ENCODE data around the gene SLC25A23. TPM values are rescaled to one million over a fixed set of nuclear protein-coding genes. Genes with fewer than 3 reads are reported as not detected.

SLC25A23 gene
- total and polyA plus RNA-seq, 10 of the 15 experiments (the other 5 are each of a cell fraction or from before 2014, with no cell fraction given) = 10.2 to 85.8 (median 50.0) TPM

DNA sequence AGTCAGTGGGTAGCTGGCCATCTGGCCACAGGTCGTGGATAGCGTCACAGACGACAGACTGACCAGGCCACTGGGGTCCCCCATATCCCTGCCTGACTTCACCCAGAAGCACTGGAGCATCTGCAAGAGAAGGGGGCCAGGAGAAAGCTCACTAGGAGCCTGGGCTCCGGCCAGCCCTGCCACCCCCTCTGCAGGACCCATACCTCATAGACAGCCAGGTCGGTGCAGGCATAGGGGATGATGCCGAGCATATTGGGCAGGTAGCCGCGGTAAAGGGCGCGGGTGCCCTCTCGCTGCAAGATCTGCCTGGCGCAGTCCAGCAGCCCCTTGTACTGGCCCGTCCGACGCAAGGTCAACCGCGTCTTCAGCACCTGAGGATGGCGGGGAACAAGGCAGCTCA is 32.5 kb downstream of the SLC25A23 start (continued):
- no peak for TF ChIP-seq RUNX3 (IDR thresholded peaks at IDR 0.05; ENCODE audit: low read length)
- TF ChIP-seq LARP7 (IDR thresholded peaks at IDR 0.05) = no peak
- TF ChIP-seq MXI1 (IDR thresholded peaks at IDR 0.05; ENCODE audit: low read depth, low read length) = no peak

DNA sequence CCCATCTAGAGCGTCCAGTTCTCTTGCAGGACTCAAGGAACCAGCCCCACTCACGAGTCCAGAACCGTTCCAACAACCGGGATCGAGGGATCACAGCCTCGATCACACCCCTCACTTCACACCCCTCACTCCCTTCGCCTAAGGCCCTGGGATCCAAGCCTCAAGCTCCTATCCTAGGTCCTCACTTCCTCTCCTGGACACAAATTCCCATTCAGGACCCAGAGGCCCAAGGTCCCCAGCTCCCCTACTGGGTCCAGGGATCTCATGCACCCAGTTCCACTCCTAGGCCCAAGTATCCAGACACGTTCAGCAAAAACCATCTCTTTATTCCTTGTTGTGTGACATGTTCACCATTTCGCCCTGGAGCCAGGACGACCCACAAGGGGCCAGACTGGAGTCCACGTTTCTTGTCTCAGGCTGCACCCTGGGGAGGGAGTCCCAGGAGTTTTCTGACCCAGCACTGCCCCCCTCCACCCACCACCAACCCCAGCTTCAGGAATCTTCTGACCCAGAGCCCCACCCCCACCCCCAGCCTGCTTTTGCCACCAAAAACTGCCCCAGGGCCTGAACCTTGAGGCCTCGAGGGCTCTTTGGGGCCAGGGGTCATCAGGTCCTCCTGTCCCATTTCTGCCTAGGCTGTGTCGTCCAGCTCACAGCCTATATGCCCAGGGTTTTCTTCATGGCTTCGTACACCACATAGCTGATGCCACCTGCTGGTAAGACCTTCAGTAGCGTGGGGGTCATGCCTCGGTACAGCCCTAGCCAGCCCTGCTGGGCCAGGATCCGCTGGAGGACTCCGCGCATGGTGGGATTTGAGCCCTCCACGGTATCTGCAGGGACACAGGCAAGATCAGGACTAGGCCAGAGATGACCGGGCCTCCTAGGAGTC is 33.6 kb downstream of the SLC25A23 start:
- intact Hi-C loops (cut with micrococcal nuclease; ENCODE audit: unreplicated experiment) = loop anchor here (1.0 kb wide), 2 partner anchors 33 to 34 kb away; partner anchors contain the start of gene GTF2F1
- H3K27ac ChIP-seq (ENCODE audit: control insufficient read depth, insufficient read depth) = peak overlapping the region; percentile 58
- in situ Hi-C loops (cut with MboI) = no loop called here
- DNase-seq (ENCODE audit: low read depth, low spot score) = no peak
- ChIA-PET POLR2A (interaction anchor here (0.6 to 1.8 kb wide), 5 partner anchors 10 to 447 kb away, joined by 3 to 13 read pairs (median 4); partner anchors contain the start of gene ALKBH7), SMC1A (ENCODE audit: uncharacterized antibody, unreplicated experiment) (interaction anchor here (1.0 to 1.6 kb wide), 2 partner anchors 9 to 10 kb away, joined by 5 read pairs; no protein-coding TSS in a partner anchor), RAD21 (ENCODE audit: unreplicated experiment) (interaction anchor here (1.2 to 1.7 kb wide), 3 partner anchors 54 to 446 kb away, joined by 3 to 9 read pairs (median 5); partner anchors contain the start of gene ALKBH7), CTCF (interaction anchor here (0.9 to 2.2 kb wide), 5 partner anchors 9 to 311 kb away, joined by 3 to 8 read pairs (median 3); partner anchors contain the start of gene ALKBH7)
- no peaks in the 10 kb centered on the region; the same call in 2 of the 3 replicates for H3K9me3 ChIP-seq (replicated peaks; ENCODE audit: control insufficient read depth, insufficient read depth, low read length)
- no peaks in the 10 kb centered on the region for H3K27me3 ChIP-seq (replicated peaks in 1 of 2; ENCODE audit: control insufficient read depth in 2 of 2, insufficient read depth in 2 of 2, low read length in 1 of 2)
- peak overlapping the region; percentile 6; the same call in 1 of the 2 replicates for H3K4me3 ChIP-seq
- H3K36me3 ChIP-seq (ENCODE audit: control insufficient read depth in 2 of 2, insufficient read depth in 2 of 2, low read length in 1 of 2) = peaks cover 0 to 9% of the 10 kb centered on the region in 2 experiments; a peak in 2 of 4 replicates
- peak; percentile 23 for FAIRE-seq
- H3K4me2 ChIP-seq (ENCODE audit: control insufficient read depth, insufficient read depth) = peak overlapping the region; percentile 56
- no peak overlapping the region for H3K9ac ChIP-seq (ENCODE audit: control insufficient read depth, insufficient read depth, low read length)
- H3K79me2 ChIP-seq (ENCODE audit: control insufficient read depth, insufficient read depth, low read length) = peaks cover 34% of the 10 kb centered on the region
- H4K20me1 ChIP-seq (ENCODE audit: control insufficient read depth, insufficient read depth) = peaks cover 19% of the 10 kb centered on the region
- WGBS (ENCODE audit: insufficient coverage, insufficient replicate concordance, low lambda C conversion rate, missing lambda C conversion rate) = 94% methylated on average over 21 of the region's 21 CpGs
- BruUV-seq (replicated peaks) = TSS peak; percentile 82
- peak overlapping the region; percentile 72 for H2AFZ ChIP-seq (ENCODE audit: control insufficient read depth, low read depth, low read length)
- peaks cover 5% of the 10 kb centered on the region for H3K4me1 ChIP-seq (ENCODE audit: control insufficient read depth, insufficient read depth, low read length)
- no peak for ATAC-seq
- no peak for TF ChIP-seq BACH1 (IDR thresholded peaks at IDR 0.05; ENCODE audit: borderline replicate concordance)
- no peak for TF ChIP-seq HDGF (IDR thresholded peaks at IDR 0.05)
- TF ChIP-seq, protein P1, sequence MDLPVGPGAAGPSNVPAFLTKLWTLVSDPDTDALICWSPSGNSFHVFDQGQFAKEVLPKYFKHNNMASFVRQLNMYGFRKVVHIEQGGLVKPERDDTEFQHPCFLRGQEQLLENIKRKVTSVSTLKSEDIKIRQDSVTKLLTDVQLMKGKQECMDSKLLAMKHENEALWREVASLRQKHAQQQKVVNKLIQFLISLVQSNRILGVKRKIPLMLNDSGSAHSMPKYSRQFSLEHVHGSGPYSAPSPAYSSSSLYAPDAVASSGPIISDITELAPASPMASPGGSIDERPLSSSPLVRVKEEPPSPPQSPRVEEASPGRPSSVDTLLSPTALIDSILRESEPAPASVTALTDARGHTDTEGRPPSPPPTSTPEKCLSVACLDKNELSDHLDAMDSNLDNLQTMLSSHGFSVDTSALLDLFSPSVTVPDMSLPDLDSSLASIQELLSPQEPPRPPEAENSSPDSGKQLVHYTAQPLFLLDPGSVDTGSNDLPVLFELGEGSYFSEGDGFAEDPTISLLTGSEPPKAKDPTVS (IDR thresholded peaks at IDR 0.05; ENCODE audit: low read depth, low read length) = no peak
- TF ChIP-seq NBN (IDR thresholded peaks at IDR 0.05) = no peak
- TF ChIP-seq, protein P2, sequence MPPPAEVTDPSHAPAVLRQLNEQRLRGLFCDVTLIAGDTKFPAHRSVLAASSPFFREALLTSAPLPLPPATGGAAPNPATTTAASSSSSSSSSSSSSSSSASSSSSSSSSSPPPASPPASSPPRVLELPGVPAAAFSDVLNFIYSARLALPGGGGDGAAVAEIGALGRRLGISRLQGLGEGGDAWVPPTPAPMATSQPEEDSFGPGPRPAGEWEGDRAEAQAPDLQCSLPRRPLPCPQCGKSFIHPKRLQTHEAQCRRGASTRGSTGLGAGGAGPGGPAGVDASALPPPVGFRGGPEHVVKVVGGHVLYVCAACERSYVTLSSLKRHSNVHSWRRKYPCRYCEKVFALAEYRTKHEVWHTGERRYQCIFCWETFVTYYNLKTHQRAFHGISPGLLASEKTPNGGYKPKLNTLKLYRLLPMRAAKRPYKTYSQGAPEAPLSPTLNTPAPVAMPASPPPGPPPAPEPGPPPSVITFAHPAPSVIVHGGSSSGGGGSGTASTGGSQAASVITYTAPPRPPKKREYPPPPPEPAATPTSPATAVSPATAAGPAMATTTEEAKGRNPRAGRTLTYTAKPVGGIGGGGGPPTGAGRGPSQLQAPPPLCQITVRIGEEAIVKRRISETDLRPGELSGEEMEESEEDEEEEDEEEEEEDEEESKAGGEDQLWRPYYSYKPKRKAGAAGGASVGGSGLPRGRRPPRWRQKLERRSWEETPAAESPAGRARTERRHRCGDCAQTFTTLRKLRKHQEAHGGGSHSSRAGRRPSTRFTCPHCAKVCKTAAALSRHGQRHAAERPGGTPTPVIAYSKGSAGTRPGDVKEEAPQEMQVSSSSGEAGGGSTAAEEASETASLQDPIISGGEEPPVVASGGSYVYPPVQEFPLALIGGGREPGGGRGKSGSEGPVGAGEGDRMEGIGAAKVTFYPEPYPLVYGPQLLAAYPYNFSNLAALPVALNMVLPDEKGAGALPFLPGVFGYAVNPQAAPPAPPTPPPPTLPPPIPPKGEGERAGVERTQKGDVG (CRISPR knock-in tag; IDR thresholded peaks at IDR 0.05) = no peak
- no peak for TF ChIP-seq RFX5 (IDR thresholded peaks at IDR 0.05; ENCODE audit: low read depth, low read length)
- TF ChIP-seq, protein P3, sequence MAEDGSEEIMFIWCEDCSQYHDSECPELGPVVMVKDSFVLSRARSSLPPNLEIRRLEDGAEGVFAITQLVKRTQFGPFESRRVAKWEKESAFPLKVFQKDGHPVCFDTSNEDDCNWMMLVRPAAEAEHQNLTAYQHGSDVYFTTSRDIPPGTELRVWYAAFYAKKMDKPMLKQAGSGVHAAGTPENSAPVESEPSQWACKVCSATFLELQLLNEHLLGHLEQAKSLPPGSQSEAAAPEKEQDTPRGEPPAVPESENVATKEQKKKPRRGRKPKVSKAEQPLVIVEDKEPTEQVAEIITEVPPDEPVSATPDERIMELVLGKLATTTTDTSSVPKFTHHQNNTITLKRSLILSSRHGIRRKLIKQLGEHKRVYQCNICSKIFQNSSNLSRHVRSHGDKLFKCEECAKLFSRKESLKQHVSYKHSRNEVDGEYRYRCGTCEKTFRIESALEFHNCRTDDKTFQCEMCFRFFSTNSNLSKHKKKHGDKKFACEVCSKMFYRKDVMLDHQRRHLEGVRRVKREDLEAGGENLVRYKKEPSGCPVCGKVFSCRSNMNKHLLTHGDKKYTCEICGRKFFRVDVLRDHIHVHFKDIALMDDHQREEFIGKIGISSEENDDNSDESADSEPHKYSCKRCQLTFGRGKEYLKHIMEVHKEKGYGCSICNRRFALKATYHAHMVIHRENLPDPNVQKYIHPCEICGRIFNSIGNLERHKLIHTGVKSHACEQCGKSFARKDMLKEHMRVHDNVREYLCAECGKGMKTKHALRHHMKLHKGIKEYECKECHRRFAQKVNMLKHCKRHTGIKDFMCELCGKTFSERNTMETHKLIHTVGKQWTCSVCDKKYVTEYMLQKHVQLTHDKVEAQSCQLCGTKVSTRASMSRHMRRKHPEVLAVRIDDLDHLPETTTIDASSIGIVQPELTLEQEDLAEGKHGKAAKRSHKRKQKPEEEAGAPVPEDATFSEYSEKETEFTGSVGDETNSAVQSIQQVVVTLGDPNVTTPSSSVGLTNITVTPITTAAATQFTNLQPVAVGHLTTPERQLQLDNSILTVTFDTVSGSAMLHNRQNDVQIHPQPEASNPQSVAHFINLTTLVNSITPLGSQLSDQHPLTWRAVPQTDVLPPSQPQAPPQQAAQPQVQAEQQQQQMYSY (CRISPR knock-in tag; IDR thresholded peaks at IDR 0.05) = no peak
- TF ChIP-seq MYC (IDR thresholded peaks at IDR 0.05; ENCODE audit: insufficient read depth, insufficient read length, insufficient replicate concordance, low read length, severe bottlenecking) = no peak
- no peak for TF ChIP-seq FOS (IDR thresholded peaks at IDR 0.05; ENCODE audit: borderline replicate concordance, extremely low read depth, insufficient read length)
